Heart left ventricle (tissue), 16 donors: ENCODE measurements around the gene RTF1. TPM values are rescaled to one million over a fixed set of nuclear protein-coding genes. Genes with fewer than 3 reads are reported as not detected.

Experiments
- ATAC-seq, 4 donors: fragments of 200-7000 bp; cut with Tn5 transposase; one replicate each; pipeline ENCODE4 v1.9.1; 2020 to 2022; ENCODE audit warnings: moderate library complexity in 4 of 4, mild to moderate bottlenecking in 3 of 4, moderate number of reproducible peaks in 1 of 4
- DNase-seq, 5 donors: peaks; one replicate each; pipeline ENCODE4 v3.0.0-alpha.2; 2020
- H3K27ac ChIP-seq, 12 donors: fragments of 200-600 bp; sonication (generic) in 4 of 12; one replicate each; pipeline versions ENCODE4 v1.5.0 to v1.8.0; 2016 to 2022; ENCODE audit warnings: mild to moderate bottlenecking in 2 of 12
- H3K27me3 ChIP-seq, 9 donors: fragments of 200-600 bp; sonication (generic) in 2 of 9; one replicate each; pipeline versions ENCODE4 v1.5.1 to v1.8.0; 2016 to 2022; ENCODE audit warnings: mild to moderate bottlenecking in 3 of 9
- H3K36me3 ChIP-seq, 9 donors: fragments of 200-600 bp; sonication (generic) in 2 of 9; one replicate each; pipeline versions ENCODE4 v1.5.0 to v1.8.0; 2018 to 2022; ENCODE audit warnings: mild to moderate bottlenecking in 2 of 9
- H3K4me1 ChIP-seq, 12 donors: fragments of 200-600 bp; sonication (generic) in 4 of 12; one replicate each; pipeline versions ENCODE4 v1.5.0 to v1.8.0; 2016 to 2022; ENCODE audit warnings: mild to moderate bottlenecking in 3 of 12
- H3K4me3 ChIP-seq, 12 donors: fragments of 200-600 bp; sonication (generic) in 4 of 12; one replicate each; pipeline versions ENCODE4 v1.5.0 to v1.8.0; 2017 to 2022; ENCODE audit warnings: mild to moderate bottlenecking in 9 of 12, moderate library complexity in 4 of 12
- H3K9me3 ChIP-seq, 12 donors: fragments of 200-600 bp; sonication (generic) in 4 of 12; one replicate each; pipeline versions ENCODE4 v1.5.0 to v1.8.0; 2016 to 2022; ENCODE audit warnings: mild to moderate bottlenecking in 1 of 12
- CTCF ChIP-seq, 12 donors: fragments of 200-600 bp; sonication (generic) in 4 of 12; IDR thresholded peaks; one replicate each; pipeline versions ENCODE4 v1.5.0 to v1.8.0; 2018 to 2022; ENCODE audit warnings: antibody characterized with exemption in 12 of 12, mild to moderate bottlenecking in 5 of 12
- POLR2A ChIP-seq, 2 donors: fragments of 450-650 bp; IDR thresholded peaks; one replicate each; pipeline ENCODE4 v1.6.1; 2017; ENCODE audit warnings: antibody characterized with exemption in 2 of 2, mild to moderate bottlenecking in 2 of 2, moderate library complexity in 2 of 2
- WGBS, 4 donors: extraction: QIAGEN DNeasy Blood & Tissue Kit in 2 of 4; methylation state at CpG; one replicate each; pipeline versions ENCODE4 v1.1.5 to v1.1.7; 2013 to 2018; 5-methylcytosine and 5-hydroxymethylcytosine counted together
- intact Hi-C, 10 donors: fragments of 100-400 bp; cut with DNase I; formaldehyde crosslinking; loops; one replicate each; pipeline versions ENCODE4 v1.11.1 to v1.14.2; 2022
- polyA plus RNA-seq, 2 donors: library from polyadenylated mRNA; stranded (reverse); fragments of 200-250 nt; gene quantifications; one replicate each; pipeline ENCODE4 v1.2.3, GENCODE V29; 2013
- total RNA-seq, 9 donors: library from RNA; depleted of rRNA in 2 of 9; stranded (reverse); fragments of >200 nt in 2 of 9; fragmentation: NEBNext Ultra II Directional in 3 of 9; extraction: Animal tissue kit (Norgen Biotek cat#: 25700) in 3 of 9; gene quantifications; one replicate each; pipeline versions ENCODE4 v1.1.0 to v1.2.4, GENCODE V29; 2016 to 2023
- donor health status: ischemic (EF 13 %, LVEDD 7.1; RV severe dilation, severe dysfunction).
- donor health status: healthy with polysubstance abuse.
- donor health status: DM: no; HTN: yes; CAD: no.
- donor health status: DM: no; HTN: no; CAD: no.
- donor health status: ischemic (EF 25% LVEDD 6.9; RV normal size, moderate dysfunction).
- donor health status: ischemic (EF 25% LVEDD 5.7; RV mildly dilated, moderate dysfunction).
- donor health status: healthy.
- donor health status: DM: yes; HTN: yes; CAD: no.
- donor health status: ischemic (EF 35%, LVEDD 5.7; RV mildly dilated, moderate dysfunction).
- donor health status: nonischemic (EF 11% LVEDD 7.7; RV severe dilation, severe dysfunction).
- donor health status: DM: yes; HTN: yes; CAD: no.
- donor health status: PGD.
- donor health status: ischemic (EF 29% LVEDD 5.4; RV normal size, mild dysfunction).
- donor health status: nonischemic (EF 23%, LVEDD 6.1; RV moderate dilation, normal function).

Gene RTF1
- total and polyA plus RNA-seq, 11 donors, result 16.5 to 33.3 (median 26.6) TPM

GRCh38 chr15:41512512-41512939 is 95.6 kb downstream of the RTF1 start:
- no peaks in the 10 kb centered on the region for H3K9me3 ChIP-seq
- DNase-seq, result no peak
- TF ChIP-seq CTCF (IDR thresholded peaks at IDR 0.05), result no peak
- TF ChIP-seq POLR2A (IDR thresholded peaks at IDR 0.05), result no peak
- H3K4me1 ChIP-seq, result peaks cover 0 to 32% (median 24%) of the 10 kb centered on the region in 12 donors
- peaks cover 15 to 36% (median 28%) of the 10 kb centered on the region in 9 donors for H3K27me3 ChIP-seq
- peak overlapping the region; percentile 29 to 57 (median 43) for H3K4me3 ChIP-seq
- 6 to 11% (median 9%) methylated on average over 16 to 33 of the region's 33 CpGs for WGBS, 4 donors
- H3K36me3 ChIP-seq, result peaks cover 0 to 13% (median 2%) of the 10 kb centered on the region in 9 donors
- intact Hi-C loops, result no loop called here
- H3K27ac ChIP-seq, result no peak overlapping the region
- ATAC-seq, result peak in 2 of 4 donors; percentile 18 to 25

- H3K4me3 ChIP-seq, result peak overlapping the region; percentile 29 to 57 (median 43)
- H3K27ac ChIP-seq, result no peak overlapping the region
Measured at GRCh38 chr15:41512940-41513505, 96.1 kb downstream of the RTF1 start.

GRCh38 chr15:41513506-41514227 is 96.8 kb downstream of the RTF1 start, which contains the start of gene LTK:
TSS of gene LTK (minus strand) at chr15:41513827. CDS start at chr15:41513709, 118 bp downstream.
- intact Hi-C loops, result no loop called here
- Histone ChIP-seq H3K27ac (no peak within 1 kb of the TSS), H3K4me3 (peak within 1 kb of the TSS; percentile 29 to 57 (median 43)), H3K27me3 (peaks cover 15 to 36% (median 28%) of the 10 kb centered on the region in 9 donors), H3K36me3 (peaks cover 0 to 19% (median 4%) of the 10 kb centered on the region in 9 donors), H3K4me1 (peaks cover 0 to 32% (median 24%) of the 10 kb centered on the region in 12 donors), H3K9me3 (no peaks in the 10 kb centered on the region)
- peak in 3 of 4 donors; percentile 9 to 55 (median 27) for ATAC-seq
- WGBS, 4 donors, result 8 to 25% (median 10%) methylated on average over 8 to 33 of the region's 33 CpGs
- peak in 2 of 5 donors; percentile 56 to 67 for DNase-seq
- TF ChIP-seq POLR2A (IDR thresholded peaks at IDR 0.05), result no peak
- TF ChIP-seq CTCF (IDR thresholded peaks at IDR 0.05), result no peak

More at GRCh38 chr15:41512940-41513505, 96.1 kb downstream of the RTF1 start:
- peak in 1 of 5 donors; percentile 43 for DNase-seq
- peaks cover 0 to 18% (median 4%) of the 10 kb centered on the region in 9 donors for H3K36me3 ChIP-seq
- H3K9me3 ChIP-seq, result no peaks in the 10 kb centered on the region
- intact Hi-C loops, result no loop called here
- WGBS, 4 donors, result 1 to 2% (median 1%) methylated on average over 34 to 40 of the region's 40 CpGs
- peak in 2 of 4 donors; percentile 42 to 54 for ATAC-seq
- peaks cover 15 to 36% (median 28%) of the 10 kb centered on the region in 9 donors for H3K27me3 ChIP-seq
- TF ChIP-seq POLR2A (IDR thresholded peaks at IDR 0.05), result no peak
- H3K4me1 ChIP-seq, result peaks cover 0 to 32% (median 24%) of the 10 kb centered on the region in 12 donors

GRCh38 chr15:41517895-41518449 is 101.1 kb downstream of the RTF1 start:
- H3K9me3 ChIP-seq, result no peaks in the 10 kb centered on the region
- H3K27ac ChIP-seq, result no peak overlapping the region
- no peak for DNase-seq
- intact Hi-C loops, result no loop called here
- H3K4me1 ChIP-seq, result peaks cover 0 to 12% (median 10%) of the 10 kb centered on the region in 12 donors
- H3K4me3 ChIP-seq, result no peak overlapping the region
- WGBS, 4 donors, result 93 to 97% (median 94%) methylated on average over 8 of the region's 8 CpGs
- peaks cover 0 to 13% (median 9%) of the 10 kb centered on the region in 9 donors for H3K27me3 ChIP-seq
- ATAC-seq, result no peak
- H3K36me3 ChIP-seq, result peaks cover 0 to 39% (median 19%) of the 10 kb centered on the region in 9 donors
- no peak for TF ChIP-seq CTCF (IDR thresholded peaks at IDR 0.05)
- no peak for TF ChIP-seq POLR2A (IDR thresholded peaks at IDR 0.05)
